Stomach (tissue), 19 donors: ENCODE measurements around the gene SLC17A8. TPM values are rescaled to one million over a fixed set of nuclear protein-coding genes. Genes with fewer than 3 reads are reported as not detected.
"Not testable (repeated sequence)": the region's sequence is repeated elsewhere in the genome, so short reads cannot be mapped to it uniquely, and the experiment has no call there.

Experiments used
- DNase-seq, 2 donors: peaks; one replicate each; pipeline versions ENCODE4 v3.0.0 to v3.0.0-alpha.2; 2013 to 2019
- H3K27ac ChIP-seq, 5 donors: fragments of 200-600 bp in 4 of 5; sonication (generic) in 4 of 5; one replicate each; pipeline ENCODE4 v1.5.1; 2013 to 2019; ENCODE audit warnings: mild to moderate bottlenecking in 1 of 5, moderate library complexity in 1 of 5
- H3K27me3 ChIP-seq, 3 donors: fragments of 200-600 bp; sonication (generic); one replicate each; pipeline ENCODE4 v1.5.1; 2017 to 2019; ENCODE audit warnings: mixed run types in 1 of 3
- H3K36me3 ChIP-seq, 4 donors: fragments of 200-600 bp; sonication (generic); 1 replicate in 3 of 4; 2 replicates in 1 of 4; pipeline ENCODE4 v1.5.1; 2016 to 2019
- H3K4me1 ChIP-seq, 4 donors: fragments of 200-600 bp; sonication (generic); one replicate each; pipeline ENCODE4 v1.5.1; 2016 to 2019
- H3K4me3 ChIP-seq, 4 donors: fragments of 200-600 bp; sonication (generic) in 3 of 4; one replicate each; pipeline ENCODE4 v1.5.1; 2016 to 2019; ENCODE audit warnings: mild to moderate bottlenecking in 1 of 4
- H3K9me3 ChIP-seq, 4 donors: fragments of 200-600 bp; sonication (generic); one replicate each; pipeline ENCODE4 v1.5.1; 2016 to 2019
- CTCF ChIP-seq, 7 experiments: fragments of 450-650 bp in 4 of 7; fragments of 200-600 bp in 3 of 7; sonication (generic) in 3 of 7; IDR thresholded peaks; one replicate each; pipeline ENCODE4 v1.5.1; 2016 to 2019; ENCODE audit warnings: antibody characterized with exemption in 7 of 7, control low read depth in 2 of 7, mild to moderate bottlenecking in 1 of 7
- EP300 ChIP-seq: sonication (generic); formaldehyde crosslinking; IDR thresholded peaks from one replicate; pipeline ENCODE4 v1.6.1; 2017; ENCODE audit warnings: antibody characterized with exemption
- POLR2A ChIP-seq, 4 donors: fragments of 450-650 bp; IDR thresholded peaks; one replicate each; pipeline ENCODE4 v1.6.1; 2016; ENCODE audit warnings: antibody characterized with exemption in 4 of 4, control low read depth in 2 of 4, mild to moderate bottlenecking in 1 of 4, moderate library complexity in 1 of 4
- POLR2AphosphoS5 ChIP-seq, 3 donors: sonication (generic); formaldehyde crosslinking; IDR thresholded peaks; one replicate each; pipeline ENCODE4 v1.6.1; 2016; ENCODE audit warnings: antibody characterized with exemption in 3 of 3
- WGBS, 5 donors: extraction: QIAGEN DNeasy Blood & Tissue Kit in 3 of 5; methylation state at CpG; one replicate each; pipeline versions ENCODE4 v1.1.5 to v1.1.7; 2013 to 2018; 5-methylcytosine and 5-hydroxymethylcytosine counted together
- intact Hi-C: fragments of 100-400 bp; cut with DNase I; formaldehyde crosslinking; loops from one replicate; pipeline ENCODE4 v1.15.1; 2023; ENCODE audit warnings: low total_unique reads
- long read RNA-seq, 10 donors: transcript quantifications; one replicate each; lab custom pipeline, GENCODE V29; 2026
- polyA plus RNA-seq, 3 donors: library from polyadenylated mRNA; stranded (reverse); fragments of 200-250 nt; gene quantifications; one replicate each; pipeline ENCODE4 v1.2.3, GENCODE V29; 2013
- total RNA-seq, 5 donors: library from RNA; depleted of rRNA; stranded (reverse); fragments of >200 nt; gene quantifications; one replicate each; pipeline versions ENCODE4 v1.1.0 to v1.2.3, GENCODE V29; 2014 to 2016
- donor health status: healthy with polysubstance abuse.
- donor health status: Bipolar disorder and iron deficiency.
- donor health status: healthy.

Gene SLC17A8
- 10 to 100 TPM in 1 of 5 donors, 1 to 10 TPM in 1, under 1 TPM in 1, not detected in 2; 0.29 to 16.8 (median 1.7) TPM for total RNA-seq
- not detected for polyA plus RNA-seq
- long read RNA-seq, donor 1 = 0 reads
- long read RNA-seq, donor 2 = 0 reads
- long read RNA-seq, donor 3 = 0 reads
- long read RNA-seq, donor 4 = 0 reads
- long read RNA-seq, donor 5 = 0 reads
- long read RNA-seq, donor 6 = 0 reads
- long read RNA-seq, donor 7 = 0 reads
- long read RNA-seq, donor 8 = 0 reads
- long read RNA-seq, donor 9 = 0 reads
- long read RNA-seq, donor 10 = 0 reads

GRCh38 chr12:100356644-100357223 lies at the start of gene SLC17A8:
SLC17A8 (plus strand) TSS chr12:100357074; CDS start chr12:100357392, 318 bp downstream.
- peaks cover 0 to 19% (median 15%) of the 10 kb centered on the region in 4 donors for H3K4me1 ChIP-seq
- TF ChIP-seq CTCF (IDR thresholded peaks at IDR 0.05) (no peak), EP300 (no peak), POLR2AphosphoS5 (IDR thresholded peaks at IDR 0.05) (no peak), POLR2A (IDR thresholded peaks at IDR 0.05) (no peak)
- 12 to 18% (median 14%) methylated on average over 13 of the region's 13 CpGs for WGBS, 5 donors
- H3K27ac ChIP-seq = no peak within 1 kb of the TSS
- H3K27me3 ChIP-seq = peaks cover 0 to 9% (median 5%) of the 10 kb centered on the region in 3 donors
- intact Hi-C loops = no loop called here
- peak in 1 of 2 donors; percentile 66 for DNase-seq
- H3K9me3 ChIP-seq = no peaks in the 10 kb centered on the region
- H3K4me3 ChIP-seq = no peak within 1 kb of the TSS
- no peaks in the 10 kb centered on the region for H3K36me3 ChIP-seq

- H3K27ac ChIP-seq, H3K9me3 ChIP-seq, intact Hi-C loops, H3K4me3 ChIP-seq, H3K4me1 ChIP-seq, DNase-seq, H3K27me3 ChIP-seq: not testable (repeated sequence)
- H3K36me3 ChIP-seq = peaks cover 8 to 56% (median 52%) of the 10 kb centered on the region in 4 donors
- 96 to 98% (median 97%) methylated on average over 5 of the region's 5 CpGs for WGBS, 5 donors
Observed at GRCh38 chr12:100308138-100308537, 48.7 kb upstream of the SLC17A8 start.

- WGBS, 5 donors = 79 to 96% (median 94%) methylated on average over 1 of the region's 1 CpG
- peaks cover 0 to 63% (median 62%) of the 10 kb centered on the region in 4 donors for H3K36me3 ChIP-seq
Observed at GRCh38 chr12:100311317-100311716, 45.6 kb upstream of the SLC17A8 start.

GRCh38 chr12:100317371-100317770 lies 39.5 kb upstream of the SLC17A8 start:
- H3K27ac ChIP-seq = no peak overlapping the region
- no peaks in the 10 kb centered on the region for H3K4me1 ChIP-seq
- WGBS, 5 donors = 75 to 87% (median 79%) methylated on average over 2 of the region's 2 CpGs
- H3K27me3 ChIP-seq = no peaks in the 10 kb centered on the region
- no peaks in the 10 kb centered on the region for H3K9me3 ChIP-seq
- TF ChIP-seq EP300 = no peak
- no peak for TF ChIP-seq POLR2AphosphoS5 (IDR thresholded peaks at IDR 0.05)
- TF ChIP-seq POLR2A (IDR thresholded peaks at IDR 0.05) = no peak
- TF ChIP-seq CTCF (IDR thresholded peaks at IDR 0.05) = no peak
- no peak for DNase-seq
- H3K36me3 ChIP-seq = peaks cover 0 to 95% (median 82%) of the 10 kb centered on the region in 4 donors
- intact Hi-C loops = no loop called here
- no peak overlapping the region for H3K4me3 ChIP-seq

More at GRCh38 chr12:100311317-100311716, 45.6 kb upstream of the SLC17A8 start:
- no peaks in the 10 kb centered on the region for H3K9me3 ChIP-seq
- H3K27ac ChIP-seq = no peak overlapping the region
- no peaks in the 10 kb centered on the region for H3K27me3 ChIP-seq
- TF ChIP-seq CTCF (IDR thresholded peaks at IDR 0.05) = no peak
- TF ChIP-seq POLR2AphosphoS5 (IDR thresholded peaks at IDR 0.05) = no peak
- TF ChIP-seq EP300 = no peak
- TF ChIP-seq POLR2A (IDR thresholded peaks at IDR 0.05) = no peak
- intact Hi-C loops = no loop called here
- H3K4me1 ChIP-seq = no peaks in the 10 kb centered on the region
- DNase-seq = no peak
- no peak overlapping the region for H3K4me3 ChIP-seq

GRCh38 chr12:100324498-100324897 lies 32.4 kb upstream of the SLC17A8 start:
- H3K4me1 ChIP-seq = no peaks in the 10 kb centered on the region
- no peak overlapping the region for H3K4me3 ChIP-seq
- intact Hi-C loops = no loop called here
- H3K27ac ChIP-seq = no peak overlapping the region
- no peaks in the 10 kb centered on the region for H3K27me3 ChIP-seq
- DNase-seq = no peak
- H3K36me3 ChIP-seq = peaks cover 13 to 82% (median 68%) of the 10 kb centered on the region in 4 donors
- TF ChIP-seq CTCF (IDR thresholded peaks at IDR 0.05) = no peak
- TF ChIP-seq POLR2A (IDR thresholded peaks at IDR 0.05) = no peak
- TF ChIP-seq POLR2AphosphoS5 (IDR thresholded peaks at IDR 0.05) = no peak
- TF ChIP-seq EP300 = no peak
- no peaks in the 10 kb centered on the region for H3K9me3 ChIP-seq
